GM12878 (cell line): Measurements from ENCODE around the gene ELFN2. TPM values are rescaled to one million over a fixed set of nuclear protein-coding genes. Genes with fewer than 3 reads are reported as not detected.

Experiments used
- ATAC-seq: fragments of 200-7000 bp; cut with Tn5 transposase; 3 replicates; pipeline ENCODE4 v1.9.1; 2020; ENCODE audit warnings: mild to moderate bottlenecking, moderate library complexity
- BruUV-seq: library from RNA; stranded (reverse); fragments of 400-500 nt; replicated peaks from 2 replicates; lab custom pipeline; 2021; lab: Mats Ljungman, UMichigan
- CTCF ChIA-PET: fragments of 300-600 bp; sonication (Branson Sonifier 250); formaldehyde crosslinking; extraction: SDS; loops from one replicate; lab custom pipeline; 2021; ENCODE audit warnings: inconsistent platforms; lab: Yijun Ruan, JAX
- POLR2A ChIA-PET: fragments of 350-600 bp; formaldehyde crosslinking; extraction: SDS; loops from one replicate; lab custom pipeline; 2021; ENCODE audit warnings: inconsistent platforms; lab: Charles Lee
- RAD21 ChIA-PET: fragments of 300-600 bp; sonication (Branson Sonifier 250); formaldehyde crosslinking; loops from one replicate; lab custom pipeline; 2023; ENCODE audit warnings: antibody characterized with exemption; ENCODE audit not compliant: unreplicated experiment; lab: Charles Lee
- SMC1A ChIA-PET: fragments of 300-600 bp; sonication (Branson Sonifier 250); formaldehyde crosslinking; loops from one replicate; lab custom pipeline; 2023; ENCODE audit not compliant: unreplicated experiment, uncharacterized antibody; lab: Charles Lee
- DNase-seq: peaks from one replicate; pipeline ENCODE4 v3.0.0-alpha.2; 2011; ENCODE audit warnings: low read depth, low spot score
- FAIRE-seq: peaks from 3 replicates; lab custom pipeline; 2011; peaks lifted over from hg19 to GRCh38; lab: Jason Lieb, UNC
- H2AFZ ChIP-seq: 2 replicates; pipeline ENCODE4 v1.6.0; 2011; ENCODE audit warnings: low read depth, low read length, control low read depth; ENCODE audit not compliant: control insufficient read depth
- H3K27ac ChIP-seq: 2 replicates; pipeline ENCODE4 v1.5.1; 2011; ENCODE audit warnings: control low read depth; ENCODE audit not compliant: control insufficient read depth, insufficient read depth
- H3K27me3 ChIP-seq, 2 experiments: replicated peaks in 1 of 2; 2 replicates each; pipeline versions ENCODE4 v1.6.0 to v1.6.1; 2011; ENCODE audit warnings: low read length in 1 of 2; ENCODE audit not compliant: control insufficient read depth in 2 of 2, insufficient read depth in 2 of 2
- H3K36me3 ChIP-seq, 2 experiments: 2 replicates each; pipeline ENCODE4 v1.5.1; 2011; ENCODE audit warnings: low read length in 1 of 2; ENCODE audit not compliant: control insufficient read depth in 2 of 2, insufficient read depth in 2 of 2
- H3K4me1 ChIP-seq: 2 replicates; pipeline ENCODE4 v1.6.1; 2011; ENCODE audit warnings: mild to moderate bottlenecking, low read length, moderate library complexity, mixed read lengths; ENCODE audit not compliant: control insufficient read depth, insufficient read depth
- H3K4me2 ChIP-seq: 2 replicates; pipeline ENCODE4 v1.6.0; 2011; ENCODE audit warnings: control low read depth; ENCODE audit not compliant: control insufficient read depth, insufficient read depth
- H3K4me3 ChIP-seq: fragments of 200-600 bp; sonication (generic); 2 replicates; pipeline ENCODE4 v1.5.1; 2016
- H3K79me2 ChIP-seq: 2 replicates; pipeline ENCODE4 v1.6.0; 2011; ENCODE audit warnings: low read length; ENCODE audit not compliant: control insufficient read depth, insufficient read depth
- H3K9ac ChIP-seq: 2 replicates; pipeline ENCODE4 v1.8.0; 2011; ENCODE audit warnings: low read length, control low read depth, mixed read lengths; ENCODE audit not compliant: control insufficient read depth, insufficient read depth
- H3K9me3 ChIP-seq: replicated peaks from 3 replicates; pipeline ENCODE4 v1.5.1; 2011; ENCODE audit warnings: mild to moderate bottlenecking, low read length; ENCODE audit not compliant: control insufficient read depth, insufficient read depth
- H4K20me1 ChIP-seq: 2 replicates; pipeline ENCODE4 v1.6.0; 2011; ENCODE audit not compliant: control insufficient read depth, insufficient read depth
- ETV6 ChIP-seq, 2 experiments: fragments of 450-650 bp in 1 of 2; IDR thresholded peaks in 1 of 2; conservative IDR thresholded peaks in 1 of 2; 2 replicates each; pipeline ENCODE4 v1.6.1; 2014; ENCODE audit warnings: antibody characterized with exemption in 1 of 2, borderline replicate concordance in 1 of 2, low read depth in 1 of 2, mild to moderate bottlenecking in 1 of 2, moderate library complexity in 1 of 2
- GATAD2B ChIP-seq: fragments of 450-650 bp; conservative IDR thresholded peaks from 2 replicates; pipeline ENCODE4 v1.6.1; 2017; ENCODE audit warnings: low read depth, mild to moderate bottlenecking, moderate library complexity
- IKZF2 ChIP-seq, 2 experiments: fragments of 450-650 bp; IDR thresholded peaks; 2 replicates each; pipeline ENCODE4 v1.6.1; 2017; ENCODE audit warnings: mild to moderate bottlenecking in 2 of 2, moderate library complexity in 2 of 2
- JUNB ChIP-seq: IDR thresholded peaks from 2 replicates; pipeline ENCODE4 v1.6.1; 2016; ENCODE audit warnings: antibody characterized with exemption, mild to moderate bottlenecking
- MEF2A ChIP-seq: IDR thresholded peaks from 2 replicates; pipeline ENCODE4 v1.6.1; 2011; ENCODE audit warnings: low read depth, mild to moderate bottlenecking, low read length, moderate library complexity; ENCODE audit not compliant: insufficient read depth
- POU2F2 ChIP-seq: IDR thresholded peaks from 3 replicates; pipeline ENCODE4 v1.6.1; 2011; ENCODE audit warnings: low read depth, mild to moderate bottlenecking, low read length, borderline replicate concordance
- TCF3 ChIP-seq: IDR thresholded peaks from 2 replicates; pipeline ENCODE4 v1.6.1; 2012; ENCODE audit warnings: low read depth, mild to moderate bottlenecking, low read length, borderline replicate concordance; ENCODE audit not compliant: insufficient read depth
- ZNF274 ChIP-seq: IDR thresholded peaks from one replicate; pipeline ENCODE4 v1.8.0; 2011; ENCODE audit not compliant: insufficient read length, insufficient read depth
- WGBS: methylation state at CpG from one replicate; pipeline ENCODE4 v1.1.6; 2016; ENCODE audit warnings: low lambda C conversion rate; ENCODE audit not compliant: insufficient replicate concordance, insufficient coverage; ENCODE audit errors: missing lambda C conversion rate; 5-methylcytosine and 5-hydroxymethylcytosine counted together
- in situ Hi-C: fragments of 300-500 bp; cut with MboI; formaldehyde crosslinking; loops from 9 replicates; pipeline ENCODE4 v1.14.3; 2018; ENCODE audit warnings: mixed read lengths
- intact Hi-C: fragments of 100-400 bp; cut with micrococcal nuclease; formaldehyde crosslinking; loops from one replicate; pipeline ENCODE4 v1.14.2; 2022; ENCODE audit not compliant: unreplicated experiment
- polyA plus RNA-seq, 11 experiments: library from polyadenylated mRNA; depleted of rRNA in 4 of 11; unstranded in 6 of 11; stranded (reverse) in 5 of 11; fragments of >200 nt; fragmentation: Nextera tagmentation in 4 of 11; fragmentation: Illumina TruSeq in 1 of 11; extraction: Ambion mirVana in 4 of 11; extraction: Trizol in 1 of 11; gene quantifications; 1 replicate in 1 of 11; 2 replicates in 10 of 11; pipeline versions ENCODE4 v1.2.1 to v1.2.3, GENCODE V29; 2011 to 2016; ENCODE audit warnings: inconsistent platforms in 2 of 11, missing spikeins in 2 of 11, low read depth in 1 of 11
- total RNA-seq, 4 experiments: library from RNA; depleted of rRNA in 3 of 4; stranded (reverse); fragments of >200 nt in 3 of 4; fragmentation: Illumina TruSeq in 1 of 4; extraction: Trizol in 1 of 4; gene quantifications; 2 replicates each; pipeline versions ENCODE4 v1.2.1 to v1.2.3, GENCODE V29; 2013 to 2021
- TF ChIP-seq, protein P1 (sequence below): IDR thresholded peaks from 2 replicates; pipeline ENCODE4 v1.6.1; 2011; ENCODE audit warnings: borderline replicate concordance, low read depth, mild to moderate bottlenecking, moderate library complexity, low read length; ENCODE audit not compliant: insufficient read depth, poor library complexity, severe bottlenecking
- TF ChIP-seq, protein P2 (sequence below): fragments of 450-650 bp; IDR thresholded peaks from 2 replicates; pipeline ENCODE4 v1.6.1; 2014; ENCODE audit warnings: mild to moderate bottlenecking
- TF ChIP-seq, protein P3 (sequence below): fragments of 450-650 bp; IDR thresholded peaks from 2 replicates; pipeline ENCODE4 v1.6.1; 2016; ENCODE audit warnings: mild to moderate bottlenecking

Gene ELFN2
- total and polyA plus RNA-seq, 10 of the 15 experiments (the other 5 are each of a cell fraction or from before 2014, with no cell fraction given) = 0.03 to 0.05 TPM; not detected in 8

DNA sequence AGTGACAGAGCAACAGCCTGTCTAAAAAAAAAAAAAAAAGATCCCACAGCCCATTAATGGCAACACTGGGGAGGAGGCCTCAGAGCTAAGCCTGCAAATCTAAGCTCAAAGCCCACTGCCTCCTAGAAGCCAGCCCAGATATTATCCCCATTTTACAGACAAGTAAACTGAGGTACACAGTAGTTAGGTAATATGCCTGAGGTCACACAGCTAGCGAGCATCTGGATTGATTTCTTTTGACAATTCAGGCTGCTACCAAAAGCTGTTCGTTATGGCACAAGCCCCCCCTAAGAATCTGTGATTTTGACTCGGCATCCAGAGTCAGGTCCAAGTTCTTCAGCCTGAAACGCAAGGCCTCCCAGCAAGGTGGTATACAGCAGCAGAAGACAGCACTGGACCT, 13.7 kb downstream of the ELFN2 start:
- CTCF ChIA-PET = interaction anchor here (1.1 kb wide), 1 partner anchor 97 kb away, joined by 3 read pairs; no protein-coding TSS in a partner anchor
- POLR2A ChIA-PET = no interaction called here

DNA sequence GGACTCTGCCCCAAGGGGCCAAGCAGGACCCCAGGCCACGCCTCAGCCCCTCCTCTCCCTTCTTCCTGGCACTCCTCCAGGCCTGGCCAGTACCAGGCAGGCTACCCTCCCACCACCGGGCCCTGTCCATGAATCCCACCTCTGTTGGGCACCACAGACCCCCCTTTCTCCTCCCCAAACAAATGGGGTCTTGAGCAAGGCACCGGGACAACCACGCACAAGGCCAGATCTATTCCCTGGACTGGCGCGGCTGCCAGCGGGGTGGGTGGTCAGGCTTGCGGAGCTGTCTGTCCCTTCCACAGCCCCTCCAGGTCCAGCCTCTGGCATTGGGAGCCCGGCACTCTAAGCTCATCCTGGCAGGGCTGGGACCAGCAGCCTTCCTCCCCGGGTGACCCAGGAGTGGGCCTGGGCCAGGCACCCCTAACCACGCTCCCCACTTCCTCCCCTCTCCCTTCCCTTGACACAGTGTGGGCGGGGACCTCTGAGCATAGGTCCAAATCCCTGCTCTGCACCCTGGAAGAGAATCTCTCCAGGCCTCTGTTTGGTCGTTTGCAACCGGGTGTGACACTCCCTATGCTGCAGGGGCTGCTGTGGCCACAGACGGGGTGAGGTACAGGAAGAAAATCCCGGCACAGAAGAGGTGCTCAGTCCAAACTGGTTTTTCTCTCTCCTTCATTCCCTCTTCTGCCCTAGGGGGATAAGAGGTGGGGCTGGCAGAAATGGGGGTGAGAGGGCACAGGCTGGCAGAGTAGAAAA, 14.6 kb downstream of the ELFN2 start:
- H3K4me3 ChIP-seq = no peak overlapping the region
- intact Hi-C loops = no loop called here
- H3K27me3 ChIP-seq = peaks cover 0 to 4% of the 10 kb centered on the region in 2 experiments; a peak in 3 of 4 replicates
- no peak for DNase-seq
- no peak for ATAC-seq
- BruUV-seq = no TSS peak
- H3K27ac ChIP-seq = no peak overlapping the region
- 38% methylated on average over 15 of the region's 16 CpGs for WGBS
- H3K4me2 ChIP-seq = no peak overlapping the region
- H4K20me1 ChIP-seq = no peaks in the 10 kb centered on the region
- FAIRE-seq = no peak
- in situ Hi-C loops = no loop called here
- no peak overlapping the region for H3K9ac ChIP-seq
- SMC1A ChIA-PET = interaction anchor here (0.5 to 0.8 kb wide), 2 partner anchors 15 to 781 kb away, joined by 3 read pairs; no protein-coding TSS in a partner anchor
- no peak overlapping the region for H2AFZ ChIP-seq
- H3K9me3 ChIP-seq = no peaks in the 10 kb centered on the region
- RAD21 ChIA-PET = no interaction called here
- no peaks in the 10 kb centered on the region for H3K4me1 ChIP-seq
- POLR2A ChIA-PET = no interaction called here
- no peaks in the 10 kb centered on the region for H3K36me3 ChIP-seq
- CTCF ChIA-PET = interaction anchor here (1.1 kb wide), 1 partner anchor 96 kb away, joined by 3 read pairs; no protein-coding TSS in a partner anchor
- TF ChIP-seq ZNF274 (no peak), MEF2A (no peak), GATAD2B (no peak), TCF3 (no peak), ETV6 (conservative IDR thresholded peaks at IDR 0.05 in 1 of 2, IDR thresholded peaks at IDR 0.05 in 1 of 2; ENCODE audit: borderline replicate concordance in 1 of 2, low read depth in 1 of 2) (no peak), JUNB (no peak), IKZF2 (IDR thresholded peaks at IDR 0.05) (no peak)
- TF ChIP-seq, protein P1, sequence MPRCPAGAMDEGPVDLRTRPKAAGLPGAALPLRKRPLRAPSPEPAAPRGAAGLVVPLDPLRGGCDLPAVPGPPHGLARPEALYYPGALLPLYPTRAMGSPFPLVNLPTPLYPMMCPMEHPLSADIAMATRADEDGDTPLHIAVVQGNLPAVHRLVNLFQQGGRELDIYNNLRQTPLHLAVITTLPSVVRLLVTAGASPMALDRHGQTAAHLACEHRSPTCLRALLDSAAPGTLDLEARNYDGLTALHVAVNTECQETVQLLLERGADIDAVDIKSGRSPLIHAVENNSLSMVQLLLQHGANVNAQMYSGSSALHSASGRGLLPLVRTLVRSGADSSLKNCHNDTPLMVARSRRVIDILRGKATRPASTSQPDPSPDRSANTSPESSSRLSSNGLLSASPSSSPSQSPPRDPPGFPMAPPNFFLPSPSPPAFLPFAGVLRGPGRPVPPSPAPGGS = no peak
- TF ChIP-seq, protein P2, sequence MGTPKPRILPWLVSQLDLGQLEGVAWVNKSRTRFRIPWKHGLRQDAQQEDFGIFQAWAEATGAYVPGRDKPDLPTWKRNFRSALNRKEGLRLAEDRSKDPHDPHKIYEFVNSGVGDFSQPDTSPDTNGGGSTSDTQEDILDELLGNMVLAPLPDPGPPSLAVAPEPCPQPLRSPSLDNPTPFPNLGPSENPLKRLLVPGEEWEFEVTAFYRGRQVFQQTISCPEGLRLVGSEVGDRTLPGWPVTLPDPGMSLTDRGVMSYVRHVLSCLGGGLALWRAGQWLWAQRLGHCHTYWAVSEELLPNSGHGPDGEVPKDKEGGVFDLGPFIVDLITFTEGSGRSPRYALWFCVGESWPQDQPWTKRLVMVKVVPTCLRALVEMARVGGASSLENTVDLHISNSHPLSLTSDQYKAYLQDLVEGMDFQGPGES = no peak
- no peaks in the 10 kb centered on the region for H3K79me2 ChIP-seq

More for the DNA sequence above, 13.7 kb downstream of the ELFN2 start:
- no peak overlapping the region for H3K4me2 ChIP-seq
- ChIA-PET RAD21 (no interaction called here), SMC1A (interaction anchor here (0.5 to 0.8 kb wide), 3 partner anchors 15 to 780 kb away, joined by 3 read pairs; no protein-coding TSS in a partner anchor)
- H2AFZ ChIP-seq = no peak overlapping the region
- H3K9me3 ChIP-seq = no peaks in the 10 kb centered on the region
- in situ Hi-C loops (no loop called here), intact Hi-C loops (no loop called here)
- WGBS = 30% methylated on average over 4 of the region's 4 CpGs
- TF ChIP-seq, protein P3, sequence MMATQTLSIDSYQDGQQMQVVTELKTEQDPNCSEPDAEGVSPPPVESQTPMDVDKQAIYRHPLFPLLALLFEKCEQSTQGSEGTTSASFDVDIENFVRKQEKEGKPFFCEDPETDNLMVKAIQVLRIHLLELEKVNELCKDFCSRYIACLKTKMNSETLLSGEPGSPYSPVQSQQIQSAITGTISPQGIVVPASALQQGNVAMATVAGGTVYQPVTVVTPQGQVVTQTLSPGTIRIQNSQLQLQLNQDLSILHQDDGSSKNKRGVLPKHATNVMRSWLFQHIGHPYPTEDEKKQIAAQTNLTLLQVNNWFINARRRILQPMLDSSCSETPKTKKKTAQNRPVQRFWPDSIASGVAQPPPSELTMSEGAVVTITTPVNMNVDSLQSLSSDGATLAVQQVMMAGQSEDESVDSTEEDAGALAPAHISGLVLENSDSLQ = peak; percentile 35
- TF ChIP-seq POU2F2 = no peak
- H3K4me1 ChIP-seq = no peaks in the 10 kb centered on the region
- no peak for ATAC-seq
- H3K79me2 ChIP-seq = no peaks in the 10 kb centered on the region
- no TSS peak for BruUV-seq
- H3K9ac ChIP-seq = no peak overlapping the region
- FAIRE-seq = no peak
- DNase-seq = no peak
- H3K27me3 ChIP-seq = peaks cover 0 to 4% of the 10 kb centered on the region in 2 experiments; a peak in 3 of 4 replicates
- H3K36me3 ChIP-seq = no peaks in the 10 kb centered on the region
- no peak overlapping the region for H3K27ac ChIP-seq
- no peaks in the 10 kb centered on the region for H4K20me1 ChIP-seq
- H3K4me3 ChIP-seq = no peak overlapping the region
